SHP77 treated with DMSO at 0.1 percent for 48 hours (cell line): ENCODE results near the gene HSPA4L.
A peak's percentile ranks its signal among the peaks of the same experiment; 100 is the strongest.

Experiments used
- DNase-seq: peaks from one replicate; lab custom pipeline; 2025; lab: John Stamatoyannopoulos, UW

Gene HSPA4L

DNA sequence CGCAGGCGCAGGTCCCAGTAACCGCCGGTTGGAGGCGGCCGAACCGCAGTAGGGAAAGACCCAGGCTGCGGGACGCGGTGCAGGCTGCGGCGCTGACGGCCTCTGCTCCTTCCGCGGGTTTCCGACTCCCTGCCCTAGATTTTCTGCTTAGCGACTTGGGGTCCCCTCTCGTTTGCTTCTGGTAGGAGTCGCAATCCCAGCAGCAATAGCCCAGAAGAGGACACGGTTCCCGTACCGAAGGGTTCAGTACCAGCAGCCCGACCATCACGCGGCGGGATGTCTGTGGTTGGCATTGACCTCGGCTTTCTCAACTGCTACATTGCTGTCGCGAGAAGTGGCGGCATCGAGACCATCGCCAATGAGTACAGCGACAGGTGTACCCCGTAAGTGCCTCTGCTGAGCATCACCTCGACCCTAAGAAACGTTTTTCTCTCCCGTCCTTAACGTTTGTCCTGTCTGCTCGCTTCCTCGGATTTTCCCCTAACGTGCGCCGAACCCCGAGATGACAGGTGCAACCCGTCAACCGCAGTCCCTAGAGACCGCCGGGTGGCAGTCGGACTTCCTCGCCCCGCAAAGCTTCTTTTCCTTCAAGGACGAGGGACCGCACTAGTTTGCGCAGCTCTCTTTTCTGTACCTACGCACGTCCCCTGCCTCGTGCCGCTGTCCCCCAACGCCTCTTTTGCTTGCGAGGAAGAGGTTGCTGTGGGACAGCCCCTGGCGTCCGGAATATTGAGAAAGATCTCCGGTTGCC, at the start of gene HSPA4L:
Gene HSPA4L, plus strand, starts transcription at position 48 of the 751 bp plus-strand sequence. Its CDS starts 229 bp downstream, at position 277.
- peak; percentile 59 for DNase-seq

DNA sequence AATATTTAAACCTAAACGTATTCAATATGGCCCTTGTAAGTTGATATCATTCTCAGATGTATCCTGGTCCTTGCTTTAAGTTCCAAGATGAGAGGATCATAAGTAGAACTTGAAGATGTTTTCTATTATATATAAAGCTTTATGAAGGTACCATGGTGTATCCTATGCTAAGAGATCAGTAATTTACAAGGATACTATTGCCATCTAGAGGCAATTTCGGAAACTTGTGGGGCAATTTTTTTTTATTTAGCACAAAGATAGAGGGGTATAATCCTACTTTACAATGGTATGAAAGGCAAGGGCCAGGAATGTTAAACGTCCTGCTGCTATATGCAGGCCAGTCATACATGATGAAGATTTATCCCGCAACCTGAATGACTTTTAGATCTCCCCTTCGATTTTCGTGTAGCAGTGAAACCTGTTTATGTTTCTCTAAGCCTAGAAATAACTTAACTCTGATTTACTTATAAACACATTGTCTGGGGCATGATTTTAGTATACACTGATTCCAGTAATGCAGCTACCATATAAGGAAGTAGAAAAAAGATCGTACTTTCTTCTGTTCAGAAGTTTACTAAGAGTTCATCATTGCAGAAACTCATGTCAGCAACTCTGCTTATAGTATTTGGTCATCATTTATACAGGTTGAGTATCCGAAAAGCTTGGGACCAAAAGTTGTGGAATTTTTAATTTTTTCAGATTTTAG, 49.3 kb upstream of the HSPA4L start:
- DNase-seq, result peak; percentile 18

DNA sequence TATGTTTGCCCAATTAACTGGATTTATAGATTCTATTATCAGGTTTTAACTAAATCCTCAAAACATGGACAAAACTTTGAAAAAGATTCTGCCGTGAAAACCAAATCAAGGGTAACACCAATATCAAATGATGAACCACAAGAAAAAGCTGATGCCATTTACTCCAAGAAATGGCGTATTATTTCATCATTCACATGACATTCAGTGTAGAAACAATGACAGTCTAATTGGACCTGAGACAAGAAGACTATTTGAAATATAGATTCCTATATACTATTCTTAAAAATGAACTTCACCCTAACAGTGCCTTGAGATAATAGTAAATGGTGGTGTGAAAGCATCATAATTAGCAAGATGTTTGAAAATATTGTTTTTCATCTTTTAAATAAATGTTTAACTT, 47.1 kb upstream of the HSPA4L start:
- no peak for DNase-seq

DNA sequence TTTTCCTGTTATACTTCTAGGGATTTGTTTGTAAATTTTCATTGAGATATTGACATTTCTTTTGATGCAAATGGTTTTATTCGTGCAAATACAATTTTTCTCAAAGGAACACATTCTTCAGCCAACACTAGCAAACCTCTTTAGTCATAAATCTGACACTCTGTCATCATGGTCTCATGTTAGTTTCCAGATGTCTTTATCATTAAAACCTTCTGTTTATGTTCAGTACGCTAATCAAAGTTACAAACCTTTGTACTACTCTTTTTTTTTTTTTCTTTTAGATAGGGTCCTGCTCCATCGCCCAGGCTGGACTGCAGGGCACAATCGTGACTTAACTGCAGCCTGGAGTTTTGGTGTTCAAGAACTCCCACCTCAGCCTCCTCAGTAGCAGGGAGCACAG, 44.8 kb upstream of the HSPA4L start:
- DNase-seq, result no peak

DNA sequence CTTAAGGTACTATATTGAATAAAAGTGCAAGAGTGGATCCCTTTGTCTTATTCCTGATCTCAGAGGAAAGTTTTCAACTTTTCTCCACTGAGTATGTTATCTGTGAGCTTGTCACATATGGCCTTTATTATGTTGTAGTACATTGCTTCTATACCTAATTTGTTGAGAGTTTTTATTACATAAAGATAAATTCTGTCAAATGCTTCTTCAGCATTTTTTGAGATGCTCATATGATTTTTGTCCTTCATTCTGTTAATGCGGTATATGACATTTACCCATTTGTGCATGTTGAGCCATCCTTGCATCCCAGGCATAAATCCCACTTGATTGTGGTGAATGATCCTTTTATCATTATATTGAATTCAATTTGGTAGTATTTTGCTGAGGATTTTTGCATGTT, 40.9 kb upstream of the HSPA4L start:
- DNase-seq, result no peak

DNA sequence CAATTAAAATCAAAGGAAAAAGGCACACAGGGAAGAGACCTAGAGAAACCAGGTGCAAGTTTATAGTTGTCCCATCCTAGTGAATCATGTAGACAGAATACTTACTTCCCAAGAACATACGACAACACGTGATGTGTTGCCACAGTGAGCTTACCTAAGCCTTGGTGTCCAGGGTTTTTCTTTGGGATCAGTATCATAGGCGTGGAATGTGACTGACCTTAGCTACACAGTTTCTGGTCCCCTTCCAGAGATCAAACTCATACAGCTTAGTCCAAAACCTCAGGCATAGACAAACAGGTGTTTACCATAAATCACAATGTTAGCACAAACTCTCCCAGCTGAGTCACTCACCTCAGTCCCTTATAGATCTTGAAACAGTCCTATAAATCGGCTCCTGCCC, 34.2 kb upstream of the HSPA4L start:
- DNase-seq, result no peak

DNA sequence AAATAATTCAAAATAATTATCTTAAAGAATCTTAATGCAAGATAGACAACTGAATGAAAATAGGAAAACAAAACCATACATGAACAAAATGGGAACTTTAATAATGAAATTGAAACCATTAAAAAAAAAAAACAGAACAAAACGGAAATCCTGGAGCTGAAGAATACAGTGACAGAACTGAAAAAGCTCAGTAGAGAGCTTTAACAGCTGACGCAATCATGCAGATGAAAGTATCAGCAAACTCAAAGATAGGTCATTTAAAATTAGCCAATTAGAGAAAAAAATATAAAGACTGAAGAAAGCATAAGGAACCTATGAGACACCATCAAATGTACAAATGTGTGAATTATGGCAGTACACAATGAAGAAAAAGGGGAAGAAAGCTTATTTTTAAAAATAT, 33.2 kb upstream of the HSPA4L start:
- no peak for DNase-seq

DNA sequence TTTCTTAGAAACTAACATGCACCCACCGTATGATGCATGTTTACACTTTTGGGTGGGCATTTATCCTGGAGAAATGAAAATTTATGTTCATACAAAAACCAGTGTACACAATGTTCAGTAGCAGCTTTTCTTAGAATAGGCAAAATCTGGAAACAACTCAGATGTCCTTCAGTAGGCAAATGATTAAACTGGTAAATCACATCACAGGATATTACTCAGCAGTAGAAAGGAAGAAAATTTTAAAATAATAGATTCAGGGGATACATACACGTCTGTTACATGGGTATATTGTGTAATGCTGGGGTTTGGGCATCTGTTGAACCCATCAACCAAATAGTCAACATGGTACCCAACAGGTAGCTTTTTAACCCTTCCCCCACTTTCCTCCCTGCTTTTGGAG, 25.2 kb upstream of the HSPA4L start:
- no peak for DNase-seq

DNA sequence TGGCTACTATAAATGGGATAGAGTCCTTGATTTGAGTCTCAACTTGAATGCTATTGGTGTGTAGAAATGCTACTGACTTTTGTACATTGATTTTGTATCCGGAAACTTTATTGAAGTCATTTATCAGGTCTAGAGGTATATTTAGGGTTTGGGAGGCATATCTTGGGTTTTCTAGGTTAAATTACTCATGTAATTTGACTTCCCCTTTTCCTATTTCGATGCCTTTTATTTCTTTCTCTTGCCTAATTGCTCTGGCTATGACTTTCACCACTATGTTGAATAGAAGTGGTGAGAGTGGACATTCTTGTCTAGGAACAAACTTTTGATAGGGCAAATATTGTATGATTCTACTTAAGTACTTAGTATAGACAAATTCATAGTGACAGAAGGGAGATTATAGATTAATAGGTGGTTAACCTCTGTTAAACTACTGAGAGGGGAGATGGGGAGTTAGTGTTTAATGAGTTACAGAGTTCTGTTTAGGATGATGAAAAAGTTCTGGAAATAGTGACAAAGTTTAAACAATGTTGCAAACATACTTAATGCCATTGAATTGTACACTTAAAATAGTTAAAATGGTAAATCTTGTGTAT, 22.8 kb upstream of the HSPA4L start:
- DNase-seq, result no peak

DNA sequence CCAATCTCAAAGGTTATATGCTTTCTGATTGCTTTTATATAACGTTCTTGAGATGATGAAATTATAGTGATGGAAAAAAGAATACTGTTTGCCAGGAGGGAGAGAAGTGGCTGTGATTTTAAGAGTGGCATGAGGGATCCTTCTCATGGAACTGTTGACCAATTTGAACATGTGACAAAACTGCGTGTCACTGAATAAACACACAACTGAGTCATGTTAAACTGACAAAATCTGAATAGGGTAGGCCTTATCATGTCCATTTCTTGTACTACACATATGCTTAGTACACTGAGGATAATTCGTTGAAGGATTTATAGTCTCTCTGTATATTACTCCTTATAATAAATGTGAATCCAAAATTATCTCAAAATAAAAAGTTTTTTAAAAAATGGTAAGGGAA, 22.2 kb upstream of the HSPA4L start:
- no peak for DNase-seq

DNA sequence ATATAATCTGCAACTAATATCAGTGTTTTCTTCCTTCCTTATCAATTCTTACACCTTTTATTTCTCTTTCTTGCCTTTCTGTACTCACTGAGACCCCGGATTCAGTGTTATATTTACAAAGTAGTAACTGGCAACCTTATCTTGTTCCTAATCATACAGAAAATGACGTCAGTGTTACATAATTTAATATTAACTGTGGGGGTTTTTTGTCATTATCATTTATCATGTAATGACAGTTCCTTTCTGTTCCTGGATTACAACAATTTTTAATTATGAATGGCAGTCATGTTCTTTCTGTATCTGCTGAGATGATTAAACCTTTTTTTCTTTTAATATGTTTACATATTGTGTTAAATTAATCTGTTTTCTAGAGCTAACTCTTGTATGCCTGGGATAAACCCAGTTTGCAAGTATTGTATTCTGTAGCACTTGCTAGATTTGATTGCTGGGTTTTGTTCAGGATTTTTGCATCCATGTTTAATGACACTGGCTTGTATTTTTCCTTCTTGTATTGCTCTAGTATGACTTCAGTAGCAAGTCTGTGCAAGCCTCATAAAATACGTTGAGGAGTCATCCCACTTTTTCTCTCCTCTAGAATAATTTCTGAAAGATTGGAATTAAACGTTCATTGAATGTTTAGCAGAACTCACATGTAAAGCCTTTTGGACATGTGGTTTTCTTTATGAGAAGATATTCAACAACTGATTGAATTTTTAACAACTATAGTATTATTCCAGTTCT, 10.4 kb upstream of the HSPA4L start:
- no peak for DNase-seq

DNA sequence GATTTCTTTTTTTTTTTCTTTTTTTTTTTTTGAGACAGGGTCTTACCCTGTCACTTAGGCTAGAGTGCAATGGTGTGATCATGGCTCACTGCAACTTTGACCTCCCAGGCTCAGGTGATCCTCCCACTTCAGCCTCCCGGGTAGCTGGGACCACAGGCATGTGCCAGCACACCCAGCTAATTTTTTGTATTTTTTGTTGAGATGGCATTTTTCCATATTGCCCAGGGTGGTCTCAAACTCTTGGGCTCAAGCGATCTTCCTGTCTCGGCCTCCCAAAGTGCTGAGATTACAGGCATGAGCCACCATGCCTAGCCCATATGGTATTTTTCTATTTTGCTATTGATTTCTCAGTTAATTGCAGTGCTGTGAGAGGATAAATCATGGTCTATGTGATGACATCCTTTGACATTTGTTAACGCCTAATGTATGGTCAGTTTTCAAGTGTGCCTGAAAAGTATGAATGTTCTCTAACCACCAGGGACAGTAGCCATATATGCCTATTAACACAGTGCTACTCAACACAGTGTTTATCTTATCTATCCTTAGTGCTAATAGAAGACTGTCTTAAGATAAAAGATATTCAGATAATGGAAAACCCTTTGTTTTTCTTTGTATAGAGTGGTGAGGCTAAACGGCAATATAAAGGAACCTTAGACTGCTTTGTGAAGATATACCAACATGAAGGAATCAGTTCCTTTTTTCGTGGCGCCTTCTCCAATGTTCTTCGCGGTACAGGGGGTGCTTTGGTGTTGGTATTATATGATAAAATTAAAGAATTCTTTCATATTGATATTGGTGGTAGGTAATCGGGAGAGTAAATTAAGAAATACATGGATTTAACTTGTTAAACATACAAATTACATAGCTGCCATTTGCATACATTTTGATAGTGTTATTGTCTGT, 9.1 kb upstream of the HSPA4L start:
- DNase-seq, result no peak

DNA sequence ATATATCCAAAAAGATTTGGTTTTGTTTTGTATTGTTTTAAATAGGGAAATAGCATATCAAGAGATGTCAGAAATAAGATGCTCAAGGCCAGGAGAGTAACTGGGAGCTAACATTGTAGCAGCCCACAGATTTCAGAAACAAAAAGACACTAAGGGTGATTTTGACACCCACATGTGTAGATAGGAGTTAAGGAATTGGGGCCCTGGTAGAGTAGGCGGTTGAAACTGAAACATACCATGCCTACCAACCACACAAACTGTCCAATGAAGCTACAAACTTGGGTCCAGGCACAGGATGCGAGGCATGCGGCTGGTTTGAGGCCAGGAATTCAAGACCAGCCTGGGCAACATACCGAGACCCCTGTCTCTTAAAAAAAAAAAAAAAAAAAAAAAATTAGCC, 6.3 kb upstream of the HSPA4L start:
- no peak for DNase-seq

DNA sequence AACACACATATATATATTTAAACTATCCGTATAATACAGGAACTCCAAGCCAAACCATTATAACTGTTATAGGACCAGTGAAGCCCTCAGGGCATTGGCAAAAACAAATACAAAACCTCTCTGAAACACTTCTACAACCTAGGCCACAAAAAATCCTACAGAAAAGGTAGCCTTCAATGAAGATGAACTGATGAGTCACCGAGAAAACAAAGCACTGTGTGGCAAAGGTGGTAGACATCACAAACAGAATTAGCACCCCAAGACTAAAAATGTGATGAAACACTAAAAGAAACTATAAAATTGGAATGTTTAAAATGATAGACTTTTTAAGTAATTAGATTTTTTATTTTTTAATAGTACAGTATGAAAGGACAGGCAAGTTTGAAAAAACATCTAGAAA, 5.5 kb upstream of the HSPA4L start:
- no peak for DNase-seq

DNA sequence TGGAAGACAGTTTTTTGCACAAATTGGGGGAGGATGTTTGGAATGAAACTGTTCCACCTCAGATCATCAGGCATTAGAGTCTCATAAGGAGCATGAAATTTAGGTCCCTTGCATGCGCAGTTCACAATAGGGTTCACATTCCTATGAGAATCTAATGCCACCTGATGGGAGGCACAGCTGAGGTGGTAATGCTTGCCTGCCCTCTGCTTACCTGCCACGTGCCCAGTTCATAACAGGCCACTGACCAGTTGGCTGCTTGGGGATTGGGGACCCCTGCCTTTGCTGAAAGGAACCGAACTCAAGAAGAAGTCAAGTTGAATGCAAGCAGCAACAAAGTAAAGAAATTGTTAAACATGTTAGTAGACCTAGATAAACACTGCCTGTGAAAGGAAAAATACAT, 4.6 kb upstream of the HSPA4L start:
- DNase-seq, result no peak

DNA sequence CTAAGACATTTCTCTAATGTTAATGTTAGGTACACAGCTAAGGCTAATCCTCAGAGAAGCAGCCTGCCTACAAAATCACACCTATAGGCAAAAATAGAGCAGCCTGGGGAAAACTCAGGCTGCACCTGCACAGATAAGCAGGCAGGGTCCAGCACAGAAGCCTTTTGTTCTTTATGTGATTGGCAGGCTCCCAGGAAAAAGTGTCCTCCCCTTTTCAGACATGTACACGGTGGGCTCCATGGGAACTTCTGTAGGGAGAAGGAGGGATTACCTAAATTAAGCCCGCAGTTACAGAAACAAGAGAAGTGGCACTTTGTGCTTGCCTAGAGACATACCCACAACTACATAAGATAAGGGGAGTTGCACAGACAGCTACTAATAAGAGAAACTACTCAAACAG, 4.0 kb upstream of the HSPA4L start:
- DNase-seq, result no peak

DNA sequence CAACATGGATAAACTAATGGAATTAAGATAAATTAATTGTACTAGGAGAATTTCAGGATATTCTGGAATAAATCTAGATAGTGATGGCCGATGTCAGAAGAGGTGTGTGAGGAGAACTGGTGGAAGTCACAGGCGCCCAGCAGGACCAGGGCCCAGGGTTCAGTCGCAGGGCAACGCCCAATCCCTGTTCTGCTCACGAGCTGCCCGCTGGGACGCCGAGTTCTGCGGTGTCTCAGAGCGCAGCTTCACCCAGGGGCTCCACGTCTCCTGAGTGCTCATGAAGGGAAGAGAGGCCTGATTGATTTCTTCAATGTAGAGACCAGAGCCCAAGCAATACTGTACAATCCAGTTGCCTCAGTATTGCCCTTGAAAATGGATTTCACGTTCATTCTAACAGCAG, 1.5 kb upstream of the HSPA4L start:
- no peak for DNase-seq

DNA sequence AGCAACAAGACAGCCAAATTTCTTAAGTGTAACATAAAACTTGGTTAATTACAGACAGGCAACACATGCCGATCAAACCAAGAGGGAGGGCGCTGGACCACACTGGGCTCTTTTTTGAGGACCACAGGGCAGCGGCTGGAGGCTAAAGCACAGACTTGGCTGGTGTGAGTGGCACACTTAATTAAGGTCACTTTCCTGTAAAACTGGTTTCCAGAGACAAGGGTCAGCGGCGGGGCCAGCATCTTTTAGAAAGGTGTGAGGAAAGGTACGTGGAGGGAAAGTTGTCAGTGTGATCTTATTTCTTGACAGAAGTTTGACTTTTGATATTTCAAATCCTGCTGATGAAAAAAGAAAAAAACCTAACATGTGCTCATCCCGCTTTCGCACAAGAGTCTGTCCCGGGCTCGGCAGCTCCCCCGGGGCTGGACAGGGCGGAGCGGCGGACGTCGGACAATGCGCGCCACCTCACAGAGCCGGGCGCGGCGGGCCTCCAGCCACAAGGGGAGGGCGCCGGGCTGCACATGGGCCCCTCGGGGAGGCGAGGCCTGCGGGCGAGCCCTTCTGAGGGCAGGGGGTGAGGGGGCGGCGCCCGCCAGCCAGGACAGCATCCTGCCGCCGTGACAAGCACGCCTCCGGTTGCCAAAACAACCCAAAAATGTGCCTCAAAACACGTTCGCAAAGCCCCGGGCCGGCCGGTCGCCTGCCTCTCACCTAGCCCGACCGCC, 660 bp upstream of the HSPA4L start:
- no peak for DNase-seq

DNA sequence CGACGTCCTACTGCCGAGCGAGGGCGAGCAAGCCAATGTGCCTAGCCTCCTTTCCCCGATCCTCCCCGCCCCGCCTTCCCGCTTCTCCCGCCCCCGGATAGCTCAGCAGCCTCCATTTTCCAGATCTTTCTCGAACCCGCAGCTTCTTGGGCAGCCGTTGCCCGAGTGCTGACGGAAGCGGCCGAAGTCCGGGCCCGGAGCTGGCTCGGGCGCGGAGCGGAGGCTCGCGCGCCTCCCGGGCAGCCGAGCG, 172 bp upstream of the HSPA4L start:
- DNase-seq, result no peak

DNA sequence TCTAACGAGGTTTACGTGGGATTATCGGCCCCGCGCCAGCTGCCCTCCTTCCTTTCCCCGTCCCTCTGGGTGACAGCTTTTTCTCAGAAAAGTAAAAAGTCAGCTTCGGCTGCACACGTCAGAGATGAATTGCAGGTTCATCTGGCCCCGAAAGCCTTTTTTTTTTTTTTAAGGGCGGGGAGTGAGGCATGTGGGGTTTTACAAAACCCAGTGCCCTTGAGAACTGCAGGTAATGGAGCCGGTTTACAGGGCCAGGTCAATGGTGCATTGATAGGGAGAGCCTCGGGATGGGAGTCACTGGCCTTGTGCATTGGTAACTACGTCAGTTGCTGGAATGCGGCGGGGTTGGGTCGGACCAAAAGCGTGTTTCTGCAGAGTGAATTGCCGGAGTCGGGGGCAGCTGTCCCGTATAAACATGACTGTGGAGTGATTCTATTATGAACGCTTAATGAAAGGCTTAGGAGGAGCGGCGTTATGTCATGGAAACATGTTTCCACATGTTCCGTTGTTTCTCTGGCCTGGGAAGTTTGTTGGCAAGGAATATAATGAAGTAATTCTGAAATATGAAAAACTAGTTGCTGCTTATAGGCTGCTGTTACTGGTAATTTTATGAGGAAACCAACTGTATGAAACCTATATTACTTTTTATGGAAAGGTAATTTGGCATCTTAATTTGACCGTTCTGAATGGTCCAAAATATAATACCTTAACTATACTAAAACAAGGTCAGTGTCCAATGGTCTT, 1.1 kb downstream of the HSPA4L start:
- peak; percentile 37 for DNase-seq
